Ovary (tissue), 9 donors: ENCODE data around the gene VASP. TPM values are rescaled to one million over a fixed set of nuclear protein-coding genes. Genes with fewer than 3 reads are reported as not detected.

Experiments used
- DNase-seq, 5 donors: peaks; one replicate each; pipeline ENCODE4 v3.0.0-alpha.2; 2019 to 2020
- H3K27ac ChIP-seq, 2 donors: fragments of 200-600 bp; one replicate each; pipeline versions ENCODE4 v1.5.1 to v1.8.0; 2019 to 2022
- H3K27me3 ChIP-seq: fragments of 200-600 bp; one replicate; pipeline ENCODE4 v1.8.0; 2022
- H3K36me3 ChIP-seq: fragments of 200-600 bp; sonication (generic); one replicate; pipeline ENCODE4 v1.5.1; 2019
- H3K4me1 ChIP-seq: one replicate; pipeline ENCODE4 v1.8.1; 2013; ENCODE audit warnings: mild to moderate bottlenecking, moderate library complexity; ENCODE audit not compliant: insufficient read depth
- H3K4me3 ChIP-seq: fragments of 200-600 bp; sonication (generic); one replicate; pipeline ENCODE4 v1.5.1; 2017
- H3K9me3 ChIP-seq, 2 donors: fragments of 200-600 bp in 1 of 2; sonication (generic) in 1 of 2; one replicate each; pipeline versions ENCODE4 v1.5.1 to v1.8.1; 2013 to 2019; ENCODE audit warnings: mild to moderate bottlenecking in 1 of 2, moderate library complexity in 1 of 2
- EP300 ChIP-seq: sonication (generic); formaldehyde crosslinking; IDR thresholded peaks from one replicate; pipeline ENCODE4 v1.6.1; 2017; ENCODE audit warnings: antibody characterized with exemption
- POLR2A ChIP-seq: fragments of 450-650 bp; IDR thresholded peaks from one replicate; pipeline ENCODE4 v1.6.1; 2017; ENCODE audit warnings: antibody characterized with exemption, mild to moderate bottlenecking, moderate library complexity
- WGBS, 3 donors: extraction: QIAGEN DNeasy Blood & Tissue Kit in 1 of 3; methylation state at CpG; one replicate each; pipeline versions ENCODE4 v1.1.5 to v1.1.7; 2013 to 2017; 5-methylcytosine and 5-hydroxymethylcytosine counted together
- intact Hi-C, 4 donors: fragments of 100-400 bp; cut with DNase I; formaldehyde crosslinking; loops; one replicate each; pipeline versions ENCODE4 v1.11.0 to v1.15.1; 2022 to 2023
- polyA plus RNA-seq, 2 donors: library from polyadenylated mRNA; stranded (reverse); fragments of 200-250 nt in 1 of 2; fragments of 350-450 nt in 1 of 2; fragmentation: Illumina TruSeq in 1 of 2; extraction: RNeasy Lipid Tissue Mini Kit (QIAGEN cat#74804) in 1 of 2; gene quantifications; one replicate each; pipeline ENCODE4 v1.2.3, GENCODE V29; 2013 to 2014
- total RNA-seq, 7 donors: library from RNA; depleted of rRNA in 2 of 7; stranded (reverse); fragments of >200 nt in 2 of 7; fragmentation: NEBNext Ultra II Directional in 3 of 7; extraction: Animal tissue kit (Norgen Biotek cat#: 25700) in 3 of 7; gene quantifications; one replicate each; pipeline versions ENCODE4 v1.1.0 to v1.2.4, GENCODE V29; 2016 to 2023
- TF ChIP-seq, protein P1 (sequence below), 3 donors: fragments of 450-650 bp in 2 of 3; fragments of 200-600 bp in 1 of 3; IDR thresholded peaks; one replicate each; pipeline versions ENCODE4 v1.5.1 to v1.8.0; 2016 to 2022; ENCODE audit warnings: antibody characterized with exemption in 3 of 3, mild to moderate bottlenecking in 1 of 3
- donor health status: DM: no; HTN: no; CAD: no; lungs with moderate emphysema.
- donor health status: DM: no; HTN: no; CAD: no.
- donor health status: Bipolar disorder and iron deficiency.
- donor health status: DM: yes; HTN: yes; CAD: no.
- donor health status: DM: no; HTN: no; CAD: no.
- donor health status: DM: yes; HTN: yes; CAD: no.

The VASP gene
- total and polyA plus RNA-seq, 9 donors = 15.7 to 83.2 (median 49.0) TPM

- Histone ChIP-seq H3K27ac (no peak overlapping the region), H3K27me3 (no peaks in the 10 kb centered on the region), H3K4me1 (no peaks in the 10 kb centered on the region), H3K4me3 (no peak overlapping the region), H3K36me3 (no peaks in the 10 kb centered on the region), H3K9me3 (no peaks in the 10 kb centered on the region)
- DNase-seq = no peak
- intact Hi-C loops = no loop called here
- WGBS, 3 donors = 80 to 94% (median 87%) methylated on average over 3 to 5 of the region's 5 CpGs
- TF ChIP-seq, protein P1, sequence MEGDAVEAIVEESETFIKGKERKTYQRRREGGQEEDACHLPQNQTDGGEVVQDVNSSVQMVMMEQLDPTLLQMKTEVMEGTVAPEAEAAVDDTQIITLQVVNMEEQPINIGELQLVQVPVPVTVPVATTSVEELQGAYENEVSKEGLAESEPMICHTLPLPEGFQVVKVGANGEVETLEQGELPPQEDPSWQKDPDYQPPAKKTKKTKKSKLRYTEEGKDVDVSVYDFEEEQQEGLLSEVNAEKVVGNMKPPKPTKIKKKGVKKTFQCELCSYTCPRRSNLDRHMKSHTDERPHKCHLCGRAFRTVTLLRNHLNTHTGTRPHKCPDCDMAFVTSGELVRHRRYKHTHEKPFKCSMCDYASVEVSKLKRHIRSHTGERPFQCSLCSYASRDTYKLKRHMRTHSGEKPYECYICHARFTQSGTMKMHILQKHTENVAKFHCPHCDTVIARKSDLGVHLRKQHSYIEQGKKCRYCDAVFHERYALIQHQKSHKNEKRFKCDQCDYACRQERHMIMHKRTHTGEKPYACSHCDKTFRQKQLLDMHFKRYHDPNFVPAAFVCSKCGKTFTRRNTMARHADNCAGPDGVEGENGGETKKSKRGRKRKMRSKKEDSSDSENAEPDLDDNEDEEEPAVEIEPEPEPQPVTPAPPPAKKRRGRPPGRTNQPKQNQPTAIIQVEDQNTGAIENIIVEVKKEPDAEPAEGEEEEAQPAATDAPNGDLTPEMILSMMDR (IDR thresholded peaks at IDR 0.05) = no peak
- no peak for TF ChIP-seq EP300
- TF ChIP-seq POLR2A = no peak
These were observed 49.6 kb downstream of the VASP start for GRCh38 chr19:45556835-45557234.

DNA sequence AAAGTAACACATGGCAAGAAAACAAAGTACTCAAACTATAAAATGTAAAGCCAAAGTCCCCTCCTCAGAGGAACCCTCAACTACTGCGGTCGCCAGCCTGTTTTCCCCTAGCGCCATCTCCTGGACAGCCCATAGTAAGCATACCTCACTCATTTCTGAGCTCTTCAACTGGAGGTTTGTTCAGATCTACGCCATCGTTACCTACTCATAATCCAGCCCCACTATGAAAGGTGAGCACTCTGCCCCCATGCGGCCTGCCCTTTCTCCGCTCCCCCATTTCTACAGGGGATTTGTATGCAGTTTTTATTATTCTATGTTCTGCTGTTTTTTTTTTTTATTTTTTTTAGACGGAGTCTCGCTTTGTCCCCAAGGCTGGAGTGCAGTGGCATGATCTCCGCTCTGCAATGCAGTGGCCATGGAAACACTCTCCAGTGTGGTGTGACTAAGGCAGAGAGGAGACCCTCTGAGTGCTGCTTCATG is 51.2 kb downstream of the VASP start:
- Histone ChIP-seq H3K4me1 (no peaks in the 10 kb centered on the region), H3K27me3 (no peaks in the 10 kb centered on the region), H3K27ac (no peak overlapping the region), H3K9me3 (no peaks in the 10 kb centered on the region), H3K36me3 (no peaks in the 10 kb centered on the region), H3K4me3 (no peak overlapping the region)
- intact Hi-C loops = no loop called here
- TF ChIP-seq EP300 = no peak
- no peak for TF ChIP-seq POLR2A
- TF ChIP-seq, protein P1 (IDR thresholded peaks at IDR 0.05) = no peak
- no peak for DNase-seq
- 54 to 59% (median 57%) methylated on average over 10 of the region's 10 CpGs for WGBS, 3 donors

- Histone ChIP-seq H3K27ac (no peak overlapping the region), H3K36me3 (no peaks in the 10 kb centered on the region), H3K4me3 (no peak overlapping the region), H3K9me3 (no peaks in the 10 kb centered on the region), H3K4me1 (no peaks in the 10 kb centered on the region), H3K27me3 (no peaks in the 10 kb centered on the region)
- DNase-seq = no peak
- TF ChIP-seq, protein P1 (IDR thresholded peaks at IDR 0.05) = no peak
- TF ChIP-seq POLR2A = no peak
- 88 to 96% (median 88%) methylated on average over 5 of the region's 5 CpGs for WGBS, 3 donors
- intact Hi-C loops = no loop called here
These were observed 52.8 kb downstream of the VASP start for GRCh38 chr19:45560038-45560437.

- Histone ChIP-seq H3K4me3 (no peak overlapping the region), H3K27me3 (no peaks in the 10 kb centered on the region), H3K4me1 (no peaks in the 10 kb centered on the region), H3K27ac (no peak overlapping the region), H3K36me3 (no peaks in the 10 kb centered on the region), H3K9me3 (no peaks in the 10 kb centered on the region)
- TF ChIP-seq, protein P1 (IDR thresholded peaks at IDR 0.05) = no peak
- no peak for TF ChIP-seq POLR2A
- TF ChIP-seq EP300 = no peak
- intact Hi-C loops = no loop called here
- 84 to 86% (median 86%) methylated on average over 11 of the region's 11 CpGs for WGBS, 3 donors
- no peak for DNase-seq
These were observed 53.4 kb downstream of the VASP start for GRCh38 chr19:45560686-45561085.
